Fibroblast of lung (primary cell): Measurements from ENCODE around the gene C3orf18.

Experiments used
- EZH2 ChIP-seq: IDR thresholded peaks from 2 replicates; pipeline ENCODE4 v1.5.1; 2012; ENCODE audit warnings: low read length, control low read depth, mild to moderate bottlenecking; ENCODE audit errors: missing control alignments
- TF ChIP-seq, protein P1 (sequence below), 2 donors: IDR thresholded peaks in 1 of 2; conservative IDR thresholded peaks in 1 of 2; 1 replicate in 1 of 2; 2 replicates in 1 of 2; pipeline ENCODE4 v1.5.1; 2011 to 2012; ENCODE audit warnings: low read length in 2 of 2, control low read depth in 1 of 2, inconsistent platforms in 1 of 2, low read depth in 1 of 2, mild to moderate bottlenecking in 1 of 2

DNA sequence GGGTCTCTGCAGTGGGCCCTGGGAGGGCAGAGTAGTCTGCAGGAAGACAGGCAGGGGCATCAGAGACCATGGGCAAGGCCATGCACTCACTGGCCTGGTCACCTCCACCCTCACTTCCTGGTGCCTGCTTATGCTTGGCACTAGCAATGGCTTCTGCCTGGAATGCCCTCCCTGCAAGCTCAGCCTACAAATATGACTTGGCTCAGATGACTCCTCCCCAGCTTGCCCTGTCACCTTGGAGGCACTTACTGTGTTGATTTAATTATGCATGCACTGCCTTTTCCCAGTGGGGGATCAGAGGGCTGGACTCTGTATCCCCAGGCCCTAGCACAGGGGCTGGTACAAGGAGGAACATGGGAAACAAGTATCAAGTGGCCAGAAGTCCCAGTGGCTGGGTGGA is 7.8 kb downstream of the C3orf18 start:
- TF ChIP-seq, protein P1, sequence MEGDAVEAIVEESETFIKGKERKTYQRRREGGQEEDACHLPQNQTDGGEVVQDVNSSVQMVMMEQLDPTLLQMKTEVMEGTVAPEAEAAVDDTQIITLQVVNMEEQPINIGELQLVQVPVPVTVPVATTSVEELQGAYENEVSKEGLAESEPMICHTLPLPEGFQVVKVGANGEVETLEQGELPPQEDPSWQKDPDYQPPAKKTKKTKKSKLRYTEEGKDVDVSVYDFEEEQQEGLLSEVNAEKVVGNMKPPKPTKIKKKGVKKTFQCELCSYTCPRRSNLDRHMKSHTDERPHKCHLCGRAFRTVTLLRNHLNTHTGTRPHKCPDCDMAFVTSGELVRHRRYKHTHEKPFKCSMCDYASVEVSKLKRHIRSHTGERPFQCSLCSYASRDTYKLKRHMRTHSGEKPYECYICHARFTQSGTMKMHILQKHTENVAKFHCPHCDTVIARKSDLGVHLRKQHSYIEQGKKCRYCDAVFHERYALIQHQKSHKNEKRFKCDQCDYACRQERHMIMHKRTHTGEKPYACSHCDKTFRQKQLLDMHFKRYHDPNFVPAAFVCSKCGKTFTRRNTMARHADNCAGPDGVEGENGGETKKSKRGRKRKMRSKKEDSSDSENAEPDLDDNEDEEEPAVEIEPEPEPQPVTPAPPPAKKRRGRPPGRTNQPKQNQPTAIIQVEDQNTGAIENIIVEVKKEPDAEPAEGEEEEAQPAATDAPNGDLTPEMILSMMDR (conservative IDR thresholded peaks at IDR 0.05 in 1 of 2, IDR thresholded peaks at IDR 0.05 in 1 of 2; ENCODE audit: low read depth in 1 of 2, low read length in 2 of 2) = no peak
- no peak for TF ChIP-seq EZH2
